HTERT RPE-1 (cell line): ENCODE results near the gene SERPINB12.

Source experiments
- in situ Hi-C: fragments of 300-500 bp; cut with MboI; formaldehyde crosslinking; loops from 4 replicates; pipeline ENCODE4 v1.14.3; 2020; ENCODE audit warnings: low sequenced_read_pairs

The SERPINB12 gene

GRCh38 chr18:63542069-63542468 lies at the start of gene SERPINB12:
SERPINB12 (plus strand) TSS chr18:63542369; CDS start chr18:63556160, 13,791 bp downstream.
- in situ Hi-C loops, result no loop called here

- in situ Hi-C loops, result no loop called here
Observed at GRCh38 chr18:63492851-63493250, 49.3 kb upstream of the SERPINB12 start.

- in situ Hi-C loops, result no loop called here
Observed at GRCh38 chr18:63495675-63496074, 46.5 kb upstream of the SERPINB12 start.

GRCh38 chr18:63505566-63506335 lies 36.4 kb upstream of the SERPINB12 start:
- in situ Hi-C loops, result no loop called here

- in situ Hi-C loops, result no loop called here
Observed at GRCh38 chr18:63506336-63506646, 35.9 kb upstream of the SERPINB12 start.

GRCh38 chr18:63508596-63508995 lies 33.6 kb upstream of the SERPINB12 start:
- in situ Hi-C loops, result no loop called here

GRCh38 chr18:63511285-63511684 lies 30.9 kb upstream of the SERPINB12 start:
- in situ Hi-C loops, result no loop called here

GRCh38 chr18:63514326-63514725 lies 27.8 kb upstream of the SERPINB12 start:
- in situ Hi-C loops, result no loop called here

GRCh38 chr18:63514888-63515678 lies 27.1 kb upstream of the SERPINB12 start:
- in situ Hi-C loops, result no loop called here

GRCh38 chr18:63515801-63516200 lies 26.4 kb upstream of the SERPINB12 start:
- in situ Hi-C loops, result no loop called here

- in situ Hi-C loops, result no loop called here
Observed at GRCh38 chr18:63518178-63519012, 23.8 kb upstream of the SERPINB12 start.

GRCh38 chr18:63520053-63520685 lies 22.0 kb upstream of the SERPINB12 start:
- in situ Hi-C loops, result no loop called here

GRCh38 chr18:63523660-63524059 lies 18.5 kb upstream of the SERPINB12 start:
- in situ Hi-C loops, result no loop called here

GRCh38 chr18:63527251-63527650 lies 14.9 kb upstream of the SERPINB12 start:
- in situ Hi-C loops, result no loop called here

GRCh38 chr18:63528863-63529492 lies 13.2 kb upstream of the SERPINB12 start:
- in situ Hi-C loops, result no loop called here

- in situ Hi-C loops, result no loop called here
Observed at GRCh38 chr18:63532471-63532870, 9.7 kb upstream of the SERPINB12 start.

GRCh38 chr18:63534615-63535014 lies 7.6 kb upstream of the SERPINB12 start:
- in situ Hi-C loops, result no loop called here

GRCh38 chr18:63539904-63540510 lies 2.2 kb upstream of the SERPINB12 start:
- in situ Hi-C loops, result no loop called here

GRCh38 chr18:63544017-63544416 lies 1.8 kb downstream of the SERPINB12 start:
- in situ Hi-C loops, result no loop called here

- in situ Hi-C loops, result no loop called here
Observed at GRCh38 chr18:63545000-63545399, 2.8 kb downstream of the SERPINB12 start.
